HuH-7 (cell line): ENCODE results near the gene DNM3.
"Not testable (repeated sequence)": the region's sequence is repeated elsewhere in the genome, so short reads cannot be mapped to it uniquely, and the experiment has no call there.

Source experiments
- DNase-seq: peaks from one replicate; pipeline ENCODE4 v3.0.0; 2011; ENCODE audit warnings: low spot score

The DNM3 gene

GRCh38 chr1:171841050-171841910, at the start of gene DNM3:
DNM3 (plus strand) TSS chr1:171841498; CDS start chr1:171841657, 159 bp downstream.
- DNase-seq, result peak; percentile 80

GRCh38 chr1:171792656-171793369, 48.5 kb upstream of the DNM3 start:
- DNase-seq, result no peak

- DNase-seq, result no peak
Observed at GRCh38 chr1:171793636-171794035, 47.7 kb upstream of the DNM3 start.

- DNase-seq, result no peak
Observed at GRCh38 chr1:171794085-171794484, 47.2 kb upstream of the DNM3 start.

GRCh38 chr1:171796592-171796991, 44.7 kb upstream of the DNM3 start:
- DNase-seq, result no peak

- no peak for DNase-seq
Observed at GRCh38 chr1:171798311-171798710, 43.0 kb upstream of the DNM3 start.

GRCh38 chr1:171798765-171799164, 42.5 kb upstream of the DNM3 start:
- no peak for DNase-seq

- DNase-seq, result no peak
Observed at GRCh38 chr1:171799166-171799565, 42.1 kb upstream of the DNM3 start.

GRCh38 chr1:171799698-171800097, 41.6 kb upstream of the DNM3 start:
- DNase-seq, result not testable (repeated sequence)

- DNase-seq, result no peak
Observed at GRCh38 chr1:171800342-171800741, 41.0 kb upstream of the DNM3 start.

- DNase-seq, result no peak
Observed at GRCh38 chr1:171800851-171801250, 40.4 kb upstream of the DNM3 start.

- DNase-seq, result peak; percentile 23
Observed at GRCh38 chr1:171801487-171801891, 39.8 kb upstream of the DNM3 start.

- DNase-seq, result no peak
Observed at GRCh38 chr1:171802207-171802606, 39.1 kb upstream of the DNM3 start.

GRCh38 chr1:171803045-171803444, 38.3 kb upstream of the DNM3 start:
- no peak for DNase-seq

- DNase-seq, result no peak
Observed at GRCh38 chr1:171803461-171804022, 37.8 kb upstream of the DNM3 start.

- no peak for DNase-seq
Observed at GRCh38 chr1:171805395-171806115, 35.7 kb upstream of the DNM3 start.

- no peak for DNase-seq
Observed at GRCh38 chr1:171807556-171807955, 33.7 kb upstream of the DNM3 start.

GRCh38 chr1:171809834-171810233, 31.5 kb upstream of the DNM3 start:
- DNase-seq, result no peak

- no peak for DNase-seq
Observed at GRCh38 chr1:171811672-171812071, 29.6 kb upstream of the DNM3 start.

- no peak for DNase-seq
Observed at GRCh38 chr1:171814692-171815091, 26.6 kb upstream of the DNM3 start.

GRCh38 chr1:171816300-171816901, 24.9 kb upstream of the DNM3 start:
- no peak for DNase-seq
